Endothelial cell of umbilical vein (primary cell): ENCODE results near the gene KRT3. TPM values are rescaled to one million over a fixed set of nuclear protein-coding genes. Genes with fewer than 3 reads are reported as not detected.

Experiments used
- BruUV-seq: library from RNA; stranded (reverse); fragments of 400-500 nt; replicated peaks from 2 replicates; lab custom pipeline; 2021; lab: Mats Ljungman, UMichigan
- CTCF ChIA-PET: fragments of 300-600, 350-600 bp; sonication (Branson Sonifier 250); formaldehyde crosslinking; loops from one replicate; lab custom pipeline; 2021; ENCODE audit warnings: antibody characterized with exemption, inconsistent platforms; lab: Charles Lee
- POLR2A ChIA-PET: fragments of 300-600, 350-600 bp; sonication (Branson Sonifier 250); formaldehyde crosslinking; loops from one replicate; lab custom pipeline; 2021; ENCODE audit warnings: antibody characterized with exemption, inconsistent platforms; lab: Charles Lee
- DNase-seq: peaks from one replicate; pipeline ENCODE4 v3.0.0-alpha.2; 2011; ENCODE audit warnings: low read depth, low spot score
- FAIRE-seq: peaks from 2 replicates; lab custom pipeline; 2011; peaks lifted over from hg19 to GRCh38; lab: Jason Lieb, UNC
- H2AFZ ChIP-seq: 2 replicates; pipeline ENCODE4 v1.6.0; 2012; ENCODE audit warnings: low read depth, low read length, control low read depth, inconsistent platforms
- H3K27ac ChIP-seq: 2 replicates; pipeline ENCODE4 v1.5.1; 2011; ENCODE audit warnings: low read depth, mild to moderate bottlenecking, control low read depth, low read length, moderate library complexity; ENCODE audit not compliant: insufficient read depth
- H3K27me3 ChIP-seq, 2 experiments: 2 replicates each; pipeline versions ENCODE4 v1.6.0 to v1.6.1; 2011; ENCODE audit warnings: low read length in 2 of 2, mixed read lengths in 1 of 2; ENCODE audit not compliant: control insufficient read depth in 2 of 2, insufficient read depth in 2 of 2
- H3K36me3 ChIP-seq, 2 experiments: 2 replicates in 1 of 2; 3 replicates in 1 of 2; pipeline ENCODE4 v1.5.1; 2011; ENCODE audit warnings: low read length in 2 of 2, mild to moderate bottlenecking in 1 of 2, moderate library complexity in 1 of 2; ENCODE audit not compliant: control insufficient read depth in 2 of 2, insufficient read depth in 2 of 2; ENCODE audit errors: extremely low read depth in 1 of 2
- H3K4me1 ChIP-seq: 3 replicates; pipeline ENCODE4 v1.5.1; 2011; ENCODE audit warnings: mild to moderate bottlenecking, low read length; ENCODE audit not compliant: control insufficient read depth, insufficient read depth; ENCODE audit errors: extremely low read depth
- H3K4me2 ChIP-seq: 2 replicates; pipeline ENCODE4 v1.6.1; 2011; ENCODE audit warnings: low read length, control low read depth, mixed read lengths; ENCODE audit not compliant: insufficient read depth
- H3K4me3 ChIP-seq, 3 experiments: fragments of 200-600 bp in 1 of 3; sonication (generic), shearing (Covaris generic) in 1 of 3; replicated peaks in 1 of 3; 2 replicates each; pipeline ENCODE4 v1.5.1; 2011 to 2016; ENCODE audit warnings: control low read depth in 3 of 3, low read length in 3 of 3, mild to moderate bottlenecking in 2 of 3, inconsistent platforms in 1 of 3, low read depth in 1 of 3, moderate library complexity in 1 of 3; ENCODE audit not compliant: insufficient read depth in 1 of 3
- H3K79me2 ChIP-seq: 2 replicates; pipeline ENCODE4 v1.6.0; 2012; ENCODE audit warnings: low read length, inconsistent platforms; ENCODE audit not compliant: control insufficient read depth, insufficient read depth
- H3K9ac ChIP-seq: replicated peaks from 2 replicates; pipeline ENCODE3; 2011; ENCODE audit warnings: low read length, control low read depth; ENCODE audit not compliant: insufficient read depth; ENCODE audit errors: extremely low read depth
- H3K9me1 ChIP-seq: replicated peaks from 3 replicates; pipeline ENCODE4 v1.6.0; 2011; ENCODE audit warnings: mild to moderate bottlenecking, low read length; ENCODE audit not compliant: control insufficient read depth, insufficient read depth; ENCODE audit errors: extremely low read depth
- H3K9me3 ChIP-seq: replicated peaks from 2 replicates; pipeline ENCODE4 v1.5.1; 2012; ENCODE audit warnings: low read length, inconsistent platforms; ENCODE audit not compliant: control insufficient read depth, insufficient read depth
- H4K20me1 ChIP-seq: replicated peaks from 2 replicates; pipeline ENCODE3; 2011; ENCODE audit warnings: mild to moderate bottlenecking, low read length; ENCODE audit not compliant: control insufficient read depth, insufficient read depth; ENCODE audit errors: extremely low read depth
- EZH2 ChIP-seq: IDR thresholded peaks from 2 replicates; pipeline ENCODE4 v1.6.1; 2012; ENCODE audit warnings: borderline replicate concordance, low read depth, mild to moderate bottlenecking, moderate library complexity, low read length, inconsistent platforms; ENCODE audit not compliant: severe bottlenecking
- FOS ChIP-seq: IDR thresholded peaks from 2 replicates; pipeline ENCODE4 v1.6.1; 2011; ENCODE audit warnings: mild to moderate bottlenecking, low read length, moderate library complexity, borderline replicate concordance; ENCODE audit not compliant: insufficient read depth
- GATA2 ChIP-seq: IDR thresholded peaks from 2 replicates; pipeline ENCODE4 v1.7.0; 2011; ENCODE audit warnings: low read depth, mild to moderate bottlenecking, moderate library complexity, mixed read lengths, low read length; ENCODE audit not compliant: insufficient read length, insufficient read depth
- JUN ChIP-seq: IDR thresholded peaks from 2 replicates; pipeline ENCODE4 v1.6.1; 2011; ENCODE audit warnings: borderline replicate concordance, low read depth; ENCODE audit not compliant: insufficient read length, insufficient read depth
- MYC ChIP-seq: IDR thresholded peaks from one replicate; pipeline ENCODE4 v1.6.1; 2011; ENCODE audit warnings: mild to moderate bottlenecking, low read depth, low read length
- POLR2A ChIP-seq: IDR thresholded peaks from 2 replicates; pipeline ENCODE4 v1.6.1; 2012; ENCODE audit warnings: low read depth, mild to moderate bottlenecking, control low read depth, low read length
- POLR2AphosphoS5 ChIP-seq: IDR thresholded peaks from 2 replicates; pipeline ENCODE4 v1.6.1; 2012; ENCODE audit warnings: low read depth, mild to moderate bottlenecking, control low read depth, low read length, moderate library complexity; ENCODE audit not compliant: insufficient read depth
- dilution Hi-C: fragments of 300-500 bp; cut with MboI; formaldehyde crosslinking; loops from one replicate; pipeline ENCODE4 v1.15.0; 2019; ENCODE audit warnings: low sequenced_read_pairs; ENCODE audit not compliant: extremely low pct_ligation_motif_present
- intact Hi-C: fragments of 100-400 bp; cut with micrococcal nuclease; formaldehyde crosslinking; loops from one replicate; pipeline ENCODE4 v1.10.0; 2022
- polyA plus RNA-seq, 4 experiments: library from polyadenylated mRNA; depleted of rRNA in 3 of 4; stranded (reverse) in 3 of 4; unstranded in 1 of 4; fragments of >200 nt; gene quantifications; 2 replicates each; pipeline versions ENCODE4 v1.2.1 to v1.2.3, GENCODE V29; 2011 to 2012; ENCODE audit warnings: missing spikeins in 1 of 4
- total RNA-seq: library from RNA; stranded (reverse); gene quantifications from 2 replicates; pipeline ENCODE4 v1.2.3, GENCODE V29; 2021
- TF ChIP-seq, protein P1 (sequence below), 2 donors: IDR thresholded peaks; 1 replicate in 1 of 2; 2 replicates in 1 of 2; pipeline ENCODE4 v1.5.1; 2011; ENCODE audit warnings: low read length in 2 of 2, mild to moderate bottlenecking in 2 of 2, moderate library complexity in 2 of 2, control low read depth in 1 of 2, inconsistent platforms in 1 of 2, low read depth in 1 of 2; ENCODE audit not compliant: insufficient read depth in 1 of 2; ENCODE audit errors: extremely low read depth in 1 of 2
- TF ChIP-seq, protein P2 (sequence below): IDR thresholded peaks from 2 replicates; pipeline ENCODE4 v1.6.1; 2011; ENCODE audit not compliant: insufficient read depth, insufficient read length

KRT3 gene
- total and polyA plus RNA-seq, 2 donors (not counting 3 experiments of a cell fraction or from before 2014, with no cell fraction given): not detected

DNA sequence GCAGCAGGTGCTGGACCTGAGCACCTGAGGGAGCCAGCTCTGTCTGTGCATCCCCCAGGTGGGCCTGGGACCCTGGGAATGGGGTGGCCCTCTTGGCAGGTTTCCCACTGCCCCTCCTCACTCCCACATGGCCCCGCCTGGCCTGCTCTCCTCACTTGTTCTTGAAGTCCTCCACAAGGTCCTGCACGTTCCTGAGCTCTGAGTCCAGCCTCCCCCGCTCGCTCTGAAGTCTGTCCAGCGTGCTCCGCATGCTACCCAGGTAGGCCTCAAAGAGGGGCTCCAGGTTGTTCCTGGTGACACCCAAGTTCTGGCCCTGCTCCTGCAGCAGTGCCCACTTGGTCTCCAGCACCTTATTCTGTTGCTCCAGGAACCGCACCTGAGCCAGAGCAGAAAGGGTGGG lies 35.3 kb upstream of the KRT3 start:
- Histone ChIP-seq H2AFZ (no peak overlapping the region), H3K36me3 (no peaks in the 10 kb centered on the region), H3K9ac (no peak overlapping the region), H3K27ac (no peak overlapping the region), H3K4me1 (peaks cover 4% of the 10 kb centered on the region), H3K9me1 (no peaks in the 10 kb centered on the region), H3K9me3 (no peaks in the 10 kb centered on the region), H3K4me3 (no peak overlapping the region), H3K79me2 (no peaks in the 10 kb centered on the region), H4K20me1 (no peaks in the 10 kb centered on the region), H3K27me3 (peaks cover 2 to 3% of the 10 kb centered on the region in 2 experiments), H3K4me2 (no peak overlapping the region)
- dilution Hi-C loops: no loop called here
- BruUV-seq: no TSS peak
- intact Hi-C loops: no loop called here
- POLR2A ChIA-PET: no interaction called here
- DNase-seq (no peak), FAIRE-seq (no peak)
- no peak for TF ChIP-seq POLR2A
- TF ChIP-seq, protein P1, sequence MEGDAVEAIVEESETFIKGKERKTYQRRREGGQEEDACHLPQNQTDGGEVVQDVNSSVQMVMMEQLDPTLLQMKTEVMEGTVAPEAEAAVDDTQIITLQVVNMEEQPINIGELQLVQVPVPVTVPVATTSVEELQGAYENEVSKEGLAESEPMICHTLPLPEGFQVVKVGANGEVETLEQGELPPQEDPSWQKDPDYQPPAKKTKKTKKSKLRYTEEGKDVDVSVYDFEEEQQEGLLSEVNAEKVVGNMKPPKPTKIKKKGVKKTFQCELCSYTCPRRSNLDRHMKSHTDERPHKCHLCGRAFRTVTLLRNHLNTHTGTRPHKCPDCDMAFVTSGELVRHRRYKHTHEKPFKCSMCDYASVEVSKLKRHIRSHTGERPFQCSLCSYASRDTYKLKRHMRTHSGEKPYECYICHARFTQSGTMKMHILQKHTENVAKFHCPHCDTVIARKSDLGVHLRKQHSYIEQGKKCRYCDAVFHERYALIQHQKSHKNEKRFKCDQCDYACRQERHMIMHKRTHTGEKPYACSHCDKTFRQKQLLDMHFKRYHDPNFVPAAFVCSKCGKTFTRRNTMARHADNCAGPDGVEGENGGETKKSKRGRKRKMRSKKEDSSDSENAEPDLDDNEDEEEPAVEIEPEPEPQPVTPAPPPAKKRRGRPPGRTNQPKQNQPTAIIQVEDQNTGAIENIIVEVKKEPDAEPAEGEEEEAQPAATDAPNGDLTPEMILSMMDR (IDR thresholded peaks at IDR 0.05; ENCODE audit: extremely low read depth in 1 of 2, insufficient read depth in 1 of 2, low read depth in 1 of 2, low read length in 2 of 2): no peak
- TF ChIP-seq MYC: no peak
- no peak for TF ChIP-seq EZH2
- TF ChIP-seq JUN: no peak
- TF ChIP-seq GATA2: no peak
- no peak for TF ChIP-seq POLR2AphosphoS5
- TF ChIP-seq FOS: no peak
- TF ChIP-seq, protein P2, sequence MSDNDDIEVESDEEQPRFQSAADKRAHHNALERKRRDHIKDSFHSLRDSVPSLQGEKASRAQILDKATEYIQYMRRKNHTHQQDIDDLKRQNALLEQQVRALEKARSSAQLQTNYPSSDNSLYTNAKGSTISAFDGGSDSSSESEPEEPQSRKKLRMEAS: no peak
- CTCF ChIA-PET: no interaction called here
